A673 (cell line): Measurements from ENCODE around the gene ENHO.

Experiments
- CTCF ChIP-seq: fragments of 300-800, 200-600 bp; sonication (generic); conservative IDR thresholded peaks from 2 replicates; pipeline ENCODE4 v1.5.1; 2017; ENCODE audit warnings: low read depth, mild to moderate bottlenecking, antibody characterized with exemption, low read length, moderate library complexity, mixed read lengths
- EZH2 ChIP-seq: fragments of 200-600 bp; sonication (generic); IDR thresholded peaks from 2 replicates; pipeline ENCODE4 v1.6.1; 2017; ENCODE audit warnings: borderline replicate concordance, low read depth, mild to moderate bottlenecking, mixed read lengths, antibody characterized with exemption, low read length; ENCODE audit not compliant: poor library complexity, severe bottlenecking

GRCh38 chr9:34540827-34541226 is 18.0 kb upstream of the ENHO start:
- TF ChIP-seq CTCF (no peak), EZH2 (no peak)
